GM19455 (cell line): Measurements from ENCODE around the gene UBXN7.
"Not testable (repeated sequence)": the region's sequence is repeated elsewhere in the genome, so short reads cannot be mapped to it uniquely, and the experiment has no call there.

Experiments used
- ATAC-seq: cut with Tn5 transposase; IDR thresholded peaks from one replicate; pipeline ENCODE4 v1.9.1; 2021; ENCODE audit not compliant: unreplicated experiment

The UBXN7 gene, protein sequence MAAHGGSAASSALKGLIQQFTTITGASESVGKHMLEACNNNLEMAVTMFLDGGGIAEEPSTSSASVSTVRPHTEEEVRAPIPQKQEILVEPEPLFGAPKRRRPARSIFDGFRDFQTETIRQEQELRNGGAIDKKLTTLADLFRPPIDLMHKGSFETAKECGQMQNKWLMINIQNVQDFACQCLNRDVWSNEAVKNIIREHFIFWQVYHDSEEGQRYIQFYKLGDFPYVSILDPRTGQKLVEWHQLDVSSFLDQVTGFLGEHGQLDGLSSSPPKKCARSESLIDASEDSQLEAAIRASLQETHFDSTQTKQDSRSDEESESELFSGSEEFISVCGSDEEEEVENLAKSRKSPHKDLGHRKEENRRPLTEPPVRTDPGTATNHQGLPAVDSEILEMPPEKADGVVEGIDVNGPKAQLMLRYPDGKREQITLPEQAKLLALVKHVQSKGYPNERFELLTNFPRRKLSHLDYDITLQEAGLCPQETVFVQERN

DNA sequence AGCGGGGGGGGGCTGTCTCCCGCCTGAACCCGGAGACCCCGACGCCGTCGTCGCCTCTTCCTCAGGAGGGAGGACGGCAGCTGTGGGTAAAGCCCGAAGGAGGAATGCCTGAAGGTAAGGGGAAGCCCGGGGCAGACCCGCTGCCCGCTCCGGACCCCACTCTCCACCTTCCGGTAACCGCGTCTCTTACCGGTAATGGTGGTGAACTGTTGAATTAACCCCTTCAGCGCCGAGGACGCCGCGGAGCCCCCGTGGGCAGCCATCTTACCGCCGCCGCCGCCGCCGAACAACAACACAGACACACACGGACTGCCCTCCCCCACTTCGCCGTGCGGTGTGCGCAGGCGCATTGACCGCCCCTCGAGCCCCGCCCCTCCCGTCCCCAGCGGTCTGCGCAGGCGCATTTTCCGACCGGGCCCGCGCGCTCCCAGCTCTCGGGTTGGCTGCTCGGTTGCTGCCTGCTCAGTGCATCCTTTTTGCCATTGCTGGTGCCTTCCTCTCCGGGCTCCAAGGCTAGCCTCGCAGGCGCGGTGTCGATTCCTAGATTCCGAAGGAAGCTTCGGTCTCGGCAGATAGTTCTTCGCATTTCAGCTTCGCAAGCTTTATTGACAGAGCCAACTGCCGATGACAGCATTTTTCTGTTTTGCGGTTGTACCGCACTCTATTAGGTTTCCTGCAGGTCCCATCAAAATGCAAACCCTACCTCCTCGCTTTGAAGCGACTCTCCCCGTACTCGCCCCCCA lies at the start of gene UBXN7:
TSS of gene UBXN7 (minus strand) at position 291 of the 743 bp plus-strand sequence. CDS start at position 263, 28 bp downstream.
- peak; percentile 80 for ATAC-seq

DNA sequence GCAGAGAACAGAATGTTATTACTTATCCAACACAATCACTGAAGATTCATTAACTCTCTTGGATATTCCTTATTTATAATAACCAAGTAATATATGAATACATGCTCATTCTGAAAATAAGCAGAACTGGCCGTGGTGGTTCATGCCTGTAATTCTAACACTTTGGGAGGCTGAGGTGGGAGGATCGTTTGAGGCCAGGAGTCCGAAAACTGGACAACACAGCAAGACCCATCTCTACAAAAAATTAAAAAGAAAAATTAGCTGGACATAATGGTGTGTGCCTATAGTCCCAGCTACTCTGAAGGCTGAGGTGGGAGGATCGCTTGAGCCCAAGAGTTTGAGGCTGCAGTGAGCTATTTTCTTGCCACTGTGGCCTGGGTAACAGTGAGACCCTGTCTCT lies 45.5 kb upstream of the UBXN7 start:
- no peak for ATAC-seq

DNA sequence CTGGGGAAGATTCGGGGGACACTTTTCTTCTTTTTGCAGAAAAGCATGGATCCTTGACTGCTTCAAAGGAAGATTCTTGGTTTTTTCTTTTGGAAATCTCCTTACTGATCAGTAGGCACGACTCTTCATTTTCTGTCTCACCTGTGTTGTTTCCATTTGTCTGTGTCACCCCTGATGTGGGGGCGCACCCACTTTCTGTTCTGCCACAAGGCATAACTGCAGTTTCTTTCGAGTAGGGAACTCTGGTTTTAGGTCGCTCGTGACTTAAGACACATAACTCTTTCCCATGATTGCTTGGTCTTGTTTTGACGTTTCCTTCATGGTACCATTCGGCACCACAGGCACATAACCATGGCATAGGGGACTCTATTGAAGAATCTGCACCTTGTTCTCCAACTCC lies 40.1 kb upstream of the UBXN7 start:
- ATAC-seq, result no peak

GRCh38 chr3:196471551-196471950 lies 39.3 kb upstream of the UBXN7 start:
- no peak for ATAC-seq

DNA sequence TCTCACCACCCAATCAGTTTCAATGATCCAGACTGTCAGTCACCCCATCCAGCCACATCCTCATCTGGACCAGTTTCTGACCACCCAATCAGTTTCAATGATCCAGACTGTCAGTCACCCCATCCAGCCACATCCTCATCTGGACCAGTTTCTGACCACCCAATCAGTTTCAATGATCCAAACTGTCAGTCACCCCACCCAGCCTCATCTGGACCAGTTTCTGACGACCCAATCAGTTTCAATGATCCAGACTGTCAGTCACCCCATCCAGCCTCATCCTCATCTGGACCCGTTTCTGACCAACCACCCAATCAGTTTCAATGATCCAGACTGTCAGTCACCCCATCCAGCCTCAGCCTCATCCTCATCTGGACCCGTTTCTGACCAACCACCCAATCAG lies 38.0 kb upstream of the UBXN7 start:
- not testable (repeated sequence) for ATAC-seq

DNA sequence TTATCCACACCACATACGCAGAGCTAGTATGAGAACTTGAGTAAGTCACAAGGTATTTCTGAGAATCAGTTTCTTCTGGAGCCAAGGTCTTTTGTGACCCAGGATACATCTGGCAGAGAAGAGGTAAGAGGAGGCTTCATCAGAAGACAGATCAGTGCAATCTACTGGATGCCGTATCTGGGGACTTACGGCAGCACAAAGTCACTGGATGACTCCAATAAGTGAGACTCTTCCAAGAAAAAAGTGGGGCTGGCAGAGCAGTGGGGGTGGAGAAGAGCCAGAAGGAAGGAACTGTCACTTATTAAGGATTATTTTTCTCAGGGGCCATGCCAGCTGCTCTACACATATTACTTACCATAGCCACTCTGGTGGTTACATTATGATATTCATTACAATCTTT lies 31.6 kb upstream of the UBXN7 start:
- ATAC-seq, result no peak

GRCh38 chr3:196463478-196463756 lies 31.2 kb upstream of the UBXN7 start:
- no peak for ATAC-seq

- ATAC-seq, result not testable (repeated sequence)
Measured at GRCh38 chr3:196462680-196463477, 30.7 kb upstream of the UBXN7 start.

DNA sequence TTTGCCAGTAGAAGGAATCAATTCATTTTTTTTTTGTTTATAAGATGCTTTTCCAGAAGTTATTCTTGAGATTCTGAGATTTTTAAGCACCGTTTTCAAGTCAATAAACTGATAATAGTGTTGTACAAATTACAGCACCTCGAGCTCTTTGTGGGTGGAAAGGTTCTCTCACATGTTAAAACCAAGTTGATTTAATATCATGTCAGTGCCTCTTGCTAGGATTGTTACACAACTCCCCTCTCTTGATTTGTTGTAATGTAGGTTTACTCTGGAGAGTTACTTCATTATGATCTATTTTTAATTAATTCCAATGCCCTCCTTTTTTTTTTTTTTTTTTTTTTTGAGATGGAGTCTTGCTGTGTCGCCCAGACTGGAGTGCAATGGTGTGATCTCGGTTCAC lies 25.8 kb upstream of the UBXN7 start:
- ATAC-seq, result no peak

- not testable (repeated sequence) for ATAC-seq
Measured at GRCh38 chr3:196457470-196457869, 25.2 kb upstream of the UBXN7 start.

DNA sequence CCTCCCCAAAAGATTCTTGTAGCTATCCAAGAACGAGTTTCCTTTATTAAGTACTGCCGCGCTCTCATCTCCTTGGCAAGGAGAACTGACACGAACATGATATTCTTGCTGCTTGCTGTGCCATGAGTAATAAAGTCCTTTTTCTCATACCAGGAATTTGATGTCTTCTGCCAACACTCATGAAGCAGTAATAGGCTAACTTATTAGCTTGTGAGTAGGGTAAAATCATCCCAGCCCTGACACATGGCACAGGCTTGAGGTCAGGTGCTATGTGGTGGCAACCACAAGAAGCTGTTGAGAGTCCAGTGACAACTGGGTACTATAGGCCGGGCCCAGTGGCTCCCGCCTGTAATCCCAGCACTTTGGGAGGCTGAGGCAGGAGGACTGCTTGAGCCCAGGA lies 22.7 kb upstream of the UBXN7 start:
- no peak for ATAC-seq

DNA sequence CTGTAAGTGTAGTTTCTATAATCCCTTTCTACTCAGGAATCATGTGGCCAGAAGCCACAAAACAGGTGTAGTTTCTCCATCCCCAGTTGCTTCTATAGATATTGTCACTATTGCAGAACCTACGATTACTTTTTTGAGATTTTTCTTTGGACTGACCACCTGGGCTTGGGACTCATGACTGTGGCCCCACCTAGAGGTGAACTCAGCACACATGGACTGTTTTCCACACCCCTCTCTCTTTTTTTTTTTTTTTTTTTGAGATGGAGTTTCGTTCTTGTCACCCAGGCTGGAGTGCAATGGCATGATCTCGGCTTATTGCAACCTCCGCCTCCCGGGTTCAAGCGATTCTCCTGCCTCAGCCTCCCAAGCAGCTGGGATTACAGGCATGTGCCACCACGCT lies 13.2 kb upstream of the UBXN7 start:
- ATAC-seq, result not testable (repeated sequence)

GRCh38 chr3:196444500-196444894 lies 12.3 kb upstream of the UBXN7 start:
- ATAC-seq, result no peak

GRCh38 chr3:196440696-196441095 lies 8.5 kb upstream of the UBXN7 start:
- ATAC-seq, result no peak

GRCh38 chr3:196440041-196440537 lies 7.9 kb upstream of the UBXN7 start:
- no peak for ATAC-seq

DNA sequence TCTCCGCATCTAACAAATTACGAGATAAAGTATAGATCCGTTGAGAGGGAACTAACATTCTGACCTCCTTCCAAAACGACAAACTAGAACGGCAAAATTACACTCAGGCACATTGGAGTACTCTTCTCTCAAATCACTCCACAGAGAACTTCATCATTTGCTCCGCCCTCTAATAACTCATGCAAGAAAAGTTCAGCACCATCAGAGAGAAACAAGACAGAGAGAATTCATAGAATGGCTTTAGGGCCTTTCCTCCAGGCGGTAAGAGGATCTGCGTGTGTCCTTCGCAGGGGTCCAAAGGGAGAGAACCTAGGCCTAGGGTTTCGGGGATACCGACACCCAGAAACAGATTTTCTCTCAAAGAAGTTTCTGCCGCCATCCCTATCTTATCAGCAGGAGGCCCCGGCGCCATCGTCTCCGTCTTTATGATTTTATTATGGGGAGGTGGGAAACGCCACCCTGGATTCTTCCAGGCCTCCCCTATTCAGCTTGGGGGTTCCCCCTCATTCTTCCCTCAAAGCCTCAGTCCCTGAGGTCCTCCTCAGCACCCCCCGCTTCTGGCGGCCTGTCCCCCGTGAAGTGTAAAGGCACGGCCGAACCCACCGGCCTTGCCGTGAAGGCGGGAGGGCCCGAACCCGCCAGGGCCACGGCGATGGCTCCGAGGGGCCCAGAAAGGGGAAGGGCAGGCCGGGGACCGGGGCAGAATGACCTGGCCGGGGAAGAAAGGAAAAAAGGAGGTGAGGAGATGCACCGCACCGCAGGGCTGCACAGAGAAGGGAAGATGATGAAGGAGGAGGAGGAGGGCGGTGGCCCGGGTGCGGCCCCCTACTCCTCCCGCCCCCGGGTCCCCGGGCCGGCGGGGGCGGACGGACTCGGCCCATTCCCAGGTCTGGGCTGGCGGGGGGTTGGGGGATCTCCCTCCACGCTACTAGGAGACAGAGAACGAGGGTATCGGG lies 768 bp downstream of the UBXN7 start:
- ATAC-seq, result peak; percentile 38

DNA sequence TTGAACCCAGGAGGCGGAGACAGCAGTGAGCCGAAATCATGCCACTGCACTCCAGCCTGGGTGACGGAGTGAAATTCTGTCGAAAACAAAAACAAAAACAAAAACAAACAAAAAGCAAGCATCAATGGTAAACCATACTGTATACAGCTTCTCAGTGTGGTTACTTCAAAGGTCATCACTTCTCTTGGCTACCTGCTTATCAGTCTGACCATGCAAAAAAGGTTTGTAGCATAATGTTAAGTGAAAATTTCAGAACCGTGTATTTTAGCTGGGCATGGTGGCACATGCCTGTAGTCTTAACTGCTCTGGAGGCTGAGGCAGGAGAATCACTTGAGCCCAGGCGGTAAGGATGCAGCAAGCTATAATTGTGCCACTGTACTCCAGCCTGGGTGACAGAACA lies 4.2 kb downstream of the UBXN7 start:
- ATAC-seq, result no peak

DNA sequence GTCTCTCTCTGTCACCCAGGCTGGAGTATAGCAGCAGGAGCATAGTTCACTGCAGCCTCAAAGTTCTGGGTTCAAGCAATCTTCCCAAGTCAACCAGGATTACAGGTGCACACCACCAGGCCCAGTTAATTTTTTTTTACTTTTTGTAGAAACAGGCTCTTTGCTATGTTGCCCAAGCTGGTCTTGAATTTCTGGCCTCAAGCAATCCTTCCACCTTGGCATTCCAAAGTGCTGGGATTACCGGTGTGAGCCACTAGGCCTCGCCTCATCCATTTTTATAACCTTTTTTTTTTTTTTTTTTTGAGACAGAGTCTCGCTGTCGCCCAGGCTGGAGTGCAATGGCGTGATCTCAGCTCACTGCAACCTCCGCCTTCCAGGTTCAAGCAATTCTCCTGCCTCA lies 7.8 kb downstream of the UBXN7 start:
- ATAC-seq, result not testable (repeated sequence)

- ATAC-seq, result no peak
Measured at GRCh38 chr3:196423044-196423781, 9.0 kb downstream of the UBXN7 start.

DNA sequence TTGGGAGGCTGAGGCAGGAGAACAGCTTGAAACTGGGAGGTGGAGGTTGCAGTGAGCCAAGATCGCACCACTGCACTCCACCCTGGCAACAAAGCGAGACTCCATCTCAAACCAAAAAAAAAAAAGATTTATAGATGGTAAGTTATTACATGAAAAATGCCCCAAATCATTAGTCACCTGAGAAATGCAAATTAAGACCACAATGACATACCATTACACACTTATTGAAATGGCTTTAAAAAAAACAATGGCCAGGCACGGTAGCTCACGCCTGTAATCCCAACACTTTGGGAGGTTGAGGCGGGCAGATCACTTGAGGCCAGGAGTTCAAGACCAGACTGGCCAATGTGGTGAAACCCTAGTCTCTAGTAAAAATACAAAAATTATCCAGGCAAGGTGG lies 10.6 kb downstream of the UBXN7 start:
- ATAC-seq, result not testable (repeated sequence)
